HepG2 (cell line): ENCODE data around the gene RAB17. TPM values are rescaled to one million over a fixed set of nuclear protein-coding genes. Genes with fewer than 3 reads are reported as not detected.

ENCODE experiments used
- CAMTA2 ChIP-seq: sonication (generic); formaldehyde crosslinking; IDR thresholded peaks from 2 replicates; pipeline ENCODE4 v1.4.0; 2020; ENCODE audit warnings: mild to moderate bottlenecking, missing genetic modification reagents, borderline replicate concordance
- EHMT2 ChIP-seq: fragments of 200-600 bp; sonication (generic); IDR thresholded peaks from 2 replicates; pipeline ENCODE4 v1.7.0; 2017; ENCODE audit warnings: antibody characterized with exemption, low read depth, low read length, borderline replicate concordance
- HCFC1 ChIP-seq: fragments of 150-350 bp; IDR thresholded peaks from 2 replicates; pipeline ENCODE4 v1.6.1; 2014; ENCODE audit warnings: low read depth, low read length
- HNRNPK ChIP-seq: fragments of 200-400 bp; formaldehyde crosslinking; IDR thresholded peaks from 2 replicates; pipeline ENCODE4 v1.6.1; 2018; ENCODE audit warnings: low read length, low read depth, moderate library complexity, mild to moderate bottlenecking; ENCODE audit not compliant: poor library complexity, severe bottlenecking
- NCOR1 ChIP-seq: fragments of 200-600 bp; sonication (generic); IDR thresholded peaks from 2 replicates; pipeline ENCODE4 v1.7.0; 2017; ENCODE audit warnings: antibody characterized with exemption, low read length, borderline replicate concordance
- PATZ1 ChIP-seq: sonication (generic); formaldehyde crosslinking; IDR thresholded peaks from 2 replicates; pipeline ENCODE4 v1.4.0; 2020; ENCODE audit warnings: missing genetic modification reagents
- PAXIP1 ChIP-seq: sonication (generic); formaldehyde crosslinking; conservative IDR thresholded peaks from 2 replicates; pipeline ENCODE4 v1.4.0; 2020; ENCODE audit warnings: mild to moderate bottlenecking, missing genetic modification reagents, moderate library complexity
- PITX1 ChIP-seq: sonication (generic); formaldehyde crosslinking; IDR thresholded peaks from 2 replicates; pipeline ENCODE4 v1.5.1; 2020; ENCODE audit warnings: mild to moderate bottlenecking, missing genetic modification reagents
- RBM39 ChIP-seq: fragments of 200-400 bp; formaldehyde crosslinking; IDR thresholded peaks from one replicate; pipeline ENCODE4 v1.6.1; 2018; ENCODE audit warnings: antibody characterized with exemption, mild to moderate bottlenecking, low read depth, low read length; ENCODE audit not compliant: poor library complexity, severe bottlenecking
- REXO4 ChIP-seq: sonication (generic); formaldehyde crosslinking; IDR thresholded peaks from 2 replicates; pipeline ENCODE4 v1.8.0; 2022; ENCODE audit warnings: missing genetic modification reagents, mild to moderate bottlenecking, borderline replicate concordance
- SETDB1 ChIP-seq: sonication (generic); formaldehyde crosslinking; IDR thresholded peaks from 2 replicates; pipeline ENCODE4 v1.5.1; 2020; ENCODE audit warnings: missing genetic modification reagents, mild to moderate bottlenecking, borderline replicate concordance
- SSRP1 ChIP-seq: IDR thresholded peaks from 2 replicates; pipeline ENCODE4 v1.6.1; 2016; ENCODE audit warnings: control low read depth
- TBP ChIP-seq: sonication (generic); formaldehyde crosslinking; IDR thresholded peaks from 2 replicates; pipeline ENCODE4 v1.5.0; 2020; ENCODE audit warnings: missing genetic modification reagents
- ZBTB10 ChIP-seq: sonication (generic); formaldehyde crosslinking; IDR thresholded peaks from 2 replicates; pipeline ENCODE4 v1.4.0; 2020; ENCODE audit warnings: missing genetic modification reagents, borderline replicate concordance
- ZBTB21 ChIP-seq: sonication (generic); formaldehyde crosslinking; IDR thresholded peaks from 2 replicates; pipeline ENCODE4 v1.4.0; 2020; ENCODE audit warnings: missing genetic modification reagents
- ZMYM3 ChIP-seq: sonication (generic); formaldehyde crosslinking; IDR thresholded peaks from 2 replicates; pipeline ENCODE4 v1.5.1; 2020; ENCODE audit warnings: mild to moderate bottlenecking, missing genetic modification reagents
- ZNF274 ChIP-seq: sonication (generic); formaldehyde crosslinking; IDR thresholded peaks from 2 replicates; pipeline ENCODE4 v1.5.1; 2020; ENCODE audit warnings: mild to moderate bottlenecking, missing genetic modification reagents
- ZNF282 ChIP-seq: fragments of 450-650 bp; IDR thresholded peaks from 2 replicates; pipeline ENCODE4 v1.6.1; 2018; ENCODE audit not compliant: partially characterized antibody
- ZNF550 ChIP-seq: sonication (generic); formaldehyde crosslinking; IDR thresholded peaks from 2 replicates; pipeline ENCODE4 v1.4.0; 2020; ENCODE audit warnings: mild to moderate bottlenecking, missing genetic modification reagents, borderline replicate concordance
- ZNF792 ChIP-seq: IDR thresholded peaks from 2 replicates; pipeline ENCODE4 v1.6.1; 2016
- polyA plus RNA-seq, 8 experiments: library from polyadenylated mRNA; depleted of rRNA in 3 of 8; stranded (reverse) in 7 of 8; unstranded in 1 of 8; fragments of >200 nt; fragmentation: Illumina TruSeq in 4 of 8; extraction: Trizol in 4 of 8; gene quantifications; 2 replicates each; pipeline versions ENCODE4 v1.2.1 to v1.2.3, GENCODE V29; 2011 to 2016; ENCODE audit warnings: low read depth in 4 of 8, missing spikeins in 1 of 8, mixed read lengths in 1 of 8; ENCODE audit not compliant: insufficient read depth in 1 of 8
- total RNA-seq, 5 experiments: library from RNA; depleted of rRNA; stranded (reverse); fragments of >200 nt; fragmentation: Illumina TruSeq; extraction: Trizol; gene quantifications; 2 replicates each; pipeline ENCODE4 v1.2.3, GENCODE V29; 2016; ENCODE audit warnings: low read depth in 1 of 5
- TF ChIP-seq, protein P1 (sequence below): sonication (generic); formaldehyde crosslinking; IDR thresholded peaks from 2 replicates; pipeline ENCODE4 v1.5.1; 2020; ENCODE audit warnings: mild to moderate bottlenecking, moderate library complexity, missing genetic modification reagents

Gene RAB17
- total and polyA plus RNA-seq, 2 of the 13 experiments (the other 11 are each of a cell fraction or from before 2014, with no cell fraction given) = 68.0 to 124 TPM

- TF ChIP-seq ZBTB10 (CRISPR knock-in tag) (0 out of 2 replicates have a peak, but pooled peaks have one; percentile 28), RBM39 (no peak), ZNF282 (no peak), EHMT2 (peak; percentile 64; the same call in 1 of the 2 replicates), SETDB1 (no peak), ZNF550 (CRISPR knock-in tag) (no peak), PATZ1 (CRISPR knock-in tag) (peak; percentile 94), TBP (no peak), ZBTB21 (CRISPR knock-in tag) (peak; percentile 81), PITX1 (CRISPR knock-in tag) (peak; percentile 93), HCFC1 (no peak), ZMYM3 (peak; percentile 73), NCOR1 (peak; percentile 97; the same call in 1 of the 2 replicates), CAMTA2 (no peak), ZNF792 (peak; percentile 92; the same call in 1 of the 2 replicates), HNRNPK (no peak), ZNF274 (CRISPR knock-in tag) (no peak), REXO4 (CRISPR knock-in tag) (no peak), PAXIP1 (peak; percentile 95), SSRP1 (peak; percentile 94)
- TF ChIP-seq, protein P1, sequence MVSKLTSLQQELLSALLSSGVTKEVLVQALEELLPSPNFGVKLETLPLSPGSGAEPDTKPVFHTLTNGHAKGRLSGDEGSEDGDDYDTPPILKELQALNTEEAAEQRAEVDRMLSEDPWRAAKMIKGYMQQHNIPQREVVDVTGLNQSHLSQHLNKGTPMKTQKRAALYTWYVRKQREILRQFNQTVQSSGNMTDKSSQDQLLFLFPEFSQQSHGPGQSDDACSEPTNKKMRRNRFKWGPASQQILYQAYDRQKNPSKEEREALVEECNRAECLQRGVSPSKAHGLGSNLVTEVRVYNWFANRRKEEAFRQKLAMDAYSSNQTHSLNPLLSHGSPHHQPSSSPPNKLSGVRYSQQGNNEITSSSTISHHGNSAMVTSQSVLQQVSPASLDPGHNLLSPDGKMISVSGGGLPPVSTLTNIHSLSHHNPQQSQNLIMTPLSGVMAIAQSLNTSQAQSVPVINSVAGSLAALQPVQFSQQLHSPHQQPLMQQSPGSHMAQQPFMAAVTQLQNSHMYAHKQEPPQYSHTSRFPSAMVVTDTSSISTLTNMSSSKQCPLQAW = peak; percentile 94
Observed at GRCh38 chr2:237614151-237614720, 23.7 kb upstream of the RAB17 start (continued).
